Activated CD8-positive, alpha-beta T cell treated with anti-CD3 and anti-CD28 coated beads for 36 hours (primary cell): ENCODE data around the gene TAB3. TPM values are rescaled to one million over a fixed set of nuclear protein-coding genes. Genes with fewer than 3 reads are reported as not detected.
"Not testable (repeated sequence)": the region's sequence is repeated elsewhere in the genome, so short reads cannot be mapped to it uniquely, and the experiment has no call there.

Source experiments
- ATAC-seq: fragments of 200-7000 bp; cut with Tn5 transposase; one replicate; pipeline ENCODE4 v1.10.0; 2021; ENCODE audit warnings: mild to moderate bottlenecking, moderate library complexity
- CTCF ChIA-PET: fragments of 350-600 bp; sonication (Branson Sonifier 250); formaldehyde crosslinking; loops from one replicate; lab custom pipeline; 2021; ENCODE audit warnings: antibody characterized with exemption; lab: Charles Lee
- POLR2A ChIA-PET: fragments of 350-600 bp; sonication (Branson Sonifier 250); formaldehyde crosslinking; loops from one replicate; lab custom pipeline; 2021; ENCODE audit warnings: antibody characterized with exemption; lab: Charles Lee
- DNase-seq: peaks from one replicate; pipeline ENCODE4 v3.0.0-alpha.2; 2020
- H3K27ac Mint-ChIP-seq: one replicate; pipeline ENCODE4 v1.8.0; 2021; ENCODE audit warnings: mild to moderate bottlenecking, mixed read lengths
- H3K27me3 Mint-ChIP-seq: one replicate; pipeline ENCODE4 v1.8.0; 2021; ENCODE audit warnings: mixed read lengths
- H3K36me3 Mint-ChIP-seq: one replicate; pipeline ENCODE4 v1.8.0; 2021; ENCODE audit warnings: low read depth, mixed read lengths
- H3K4me1 Mint-ChIP-seq: one replicate; pipeline ENCODE4 v1.8.0; 2021; ENCODE audit warnings: low read depth, mixed read lengths
- H3K4me3 Mint-ChIP-seq: one replicate; pipeline ENCODE4 v1.8.0; 2021; ENCODE audit warnings: mild to moderate bottlenecking, moderate library complexity, mixed read lengths
- H3K9me3 Mint-ChIP-seq: one replicate; pipeline ENCODE4 v1.8.0; 2021; ENCODE audit warnings: mixed read lengths
- intact Hi-C: fragments of 100-400 bp; cut with micrococcal nuclease; formaldehyde crosslinking; loops from one replicate; pipeline ENCODE4 v1.10.0; 2022
- total RNA-seq, 2 experiments: library from RNA; stranded (reverse); gene quantifications; one replicate each; pipeline ENCODE4 v1.2.3, GENCODE V29; 2021
- TF ChIP-seq, protein P1 (sequence below): fragments of 200-600 bp; IDR thresholded peaks from one replicate; pipeline ENCODE4 v1.8.0; 2022; ENCODE audit warnings: antibody characterized with exemption, mild to moderate bottlenecking

TAB3 gene
- total RNA-seq, 2 experiments from 2014 or later, result 15.5 to 16.5 TPM

DNA sequence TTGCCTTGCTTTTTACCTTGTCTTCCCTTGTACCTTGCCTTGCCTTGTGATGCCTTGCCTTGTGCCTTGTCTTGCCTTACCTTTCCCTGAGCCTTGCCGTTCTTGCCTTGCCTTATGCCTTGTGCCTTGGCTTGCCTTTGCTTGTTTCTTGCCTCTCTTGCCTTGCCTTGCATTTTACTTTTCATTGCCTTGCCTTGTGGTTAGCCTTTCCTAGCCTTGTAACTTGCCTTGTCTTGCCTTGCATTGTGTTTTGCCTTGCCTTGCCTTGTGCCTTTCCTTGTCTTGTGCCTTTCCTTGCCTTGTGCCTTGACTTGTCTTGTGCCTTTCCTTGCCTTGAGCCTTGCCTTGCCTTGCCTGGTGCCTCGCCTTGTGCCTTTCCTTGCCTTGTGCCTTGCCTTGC, 84.6 kb downstream of the TAB3 start:
- Mint-ChIP-seq H3K4me1 (no peaks in the 10 kb centered on the region), H3K36me3 (no peaks in the 10 kb centered on the region), H3K9me3 (no peaks in the 10 kb centered on the region), H3K27ac (no peak overlapping the region), H3K4me3 (no peak overlapping the region), H3K27me3 (no peaks in the 10 kb centered on the region)
- ChIA-PET POLR2A (no interaction called here), CTCF (no interaction called here)
- no peak for ATAC-seq
- intact Hi-C loops, result no loop called here
- no peak for DNase-seq
- TF ChIP-seq, protein P1, sequence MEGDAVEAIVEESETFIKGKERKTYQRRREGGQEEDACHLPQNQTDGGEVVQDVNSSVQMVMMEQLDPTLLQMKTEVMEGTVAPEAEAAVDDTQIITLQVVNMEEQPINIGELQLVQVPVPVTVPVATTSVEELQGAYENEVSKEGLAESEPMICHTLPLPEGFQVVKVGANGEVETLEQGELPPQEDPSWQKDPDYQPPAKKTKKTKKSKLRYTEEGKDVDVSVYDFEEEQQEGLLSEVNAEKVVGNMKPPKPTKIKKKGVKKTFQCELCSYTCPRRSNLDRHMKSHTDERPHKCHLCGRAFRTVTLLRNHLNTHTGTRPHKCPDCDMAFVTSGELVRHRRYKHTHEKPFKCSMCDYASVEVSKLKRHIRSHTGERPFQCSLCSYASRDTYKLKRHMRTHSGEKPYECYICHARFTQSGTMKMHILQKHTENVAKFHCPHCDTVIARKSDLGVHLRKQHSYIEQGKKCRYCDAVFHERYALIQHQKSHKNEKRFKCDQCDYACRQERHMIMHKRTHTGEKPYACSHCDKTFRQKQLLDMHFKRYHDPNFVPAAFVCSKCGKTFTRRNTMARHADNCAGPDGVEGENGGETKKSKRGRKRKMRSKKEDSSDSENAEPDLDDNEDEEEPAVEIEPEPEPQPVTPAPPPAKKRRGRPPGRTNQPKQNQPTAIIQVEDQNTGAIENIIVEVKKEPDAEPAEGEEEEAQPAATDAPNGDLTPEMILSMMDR, result no peak

DNA sequence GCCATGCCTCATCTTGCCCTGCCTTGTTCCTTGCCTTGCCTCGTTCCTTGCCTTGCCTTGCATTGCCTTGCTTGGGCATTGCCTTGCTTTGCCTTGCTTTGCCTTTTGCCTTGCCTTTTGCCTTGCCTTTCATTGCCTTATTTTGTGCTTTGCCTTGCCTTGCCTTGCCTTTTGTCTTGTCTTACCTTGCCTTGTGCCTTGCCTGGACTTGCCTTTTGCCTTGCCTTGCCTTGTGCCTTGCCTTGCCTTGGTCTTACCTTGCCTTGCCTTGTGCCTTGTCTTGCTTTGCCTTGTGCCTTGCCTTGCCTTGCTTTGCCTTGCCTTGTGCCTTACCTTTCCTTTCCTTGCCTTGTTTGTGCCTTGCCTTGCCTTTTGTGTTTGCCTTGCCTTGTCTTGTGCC, 88.2 kb downstream of the TAB3 start:
- POLR2A ChIA-PET, result no interaction called here
- Mint-ChIP-seq H3K36me3 (no peaks in the 10 kb centered on the region), H3K9me3 (no peaks in the 10 kb centered on the region), H3K4me1 (no peaks in the 10 kb centered on the region), H3K27ac (no peak overlapping the region), H3K4me3 (no peak overlapping the region), H3K27me3 (no peaks in the 10 kb centered on the region)
- CTCF ChIA-PET, result no interaction called here
- no peak for ATAC-seq
- no peak for DNase-seq
- TF ChIP-seq, protein P1, result no peak
- intact Hi-C loops, result no loop called here

DNA sequence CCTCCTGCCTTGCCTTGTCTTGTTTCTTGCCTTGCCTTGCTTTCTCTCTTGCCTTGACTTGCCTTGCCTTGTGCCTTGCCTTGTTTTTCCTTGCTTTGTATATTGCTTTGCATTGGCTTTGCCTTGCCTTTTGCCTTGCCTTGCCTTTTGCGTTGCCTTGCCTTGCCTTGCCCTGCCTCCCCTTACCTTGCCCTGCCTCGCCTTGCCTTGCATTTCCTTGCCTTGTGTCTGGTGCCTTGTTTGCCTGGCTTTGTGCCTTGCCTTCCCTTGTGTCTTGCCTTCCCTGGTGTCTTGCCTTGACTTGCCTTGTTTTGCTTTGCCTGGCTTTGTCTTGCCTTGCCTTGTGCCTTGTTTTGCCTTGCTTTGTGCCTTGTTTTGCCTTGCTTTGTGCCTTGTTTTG, 89.7 kb downstream of the TAB3 start:
- H3K27me3 Mint-ChIP-seq, result no peaks in the 10 kb centered on the region
- no peaks in the 10 kb centered on the region for H3K36me3 Mint-ChIP-seq
- no peak for DNase-seq
- ChIA-PET POLR2A (no interaction called here), CTCF (no interaction called here)
- TF ChIP-seq, protein P1, result no peak
- no peak for ATAC-seq
- no peaks in the 10 kb centered on the region for H3K4me1 Mint-ChIP-seq
- no peak overlapping the region for H3K27ac Mint-ChIP-seq
- intact Hi-C loops, result no loop called here
- H3K9me3 Mint-ChIP-seq, result no peaks in the 10 kb centered on the region
- H3K4me3 Mint-ChIP-seq, result no peak overlapping the region

DNA sequence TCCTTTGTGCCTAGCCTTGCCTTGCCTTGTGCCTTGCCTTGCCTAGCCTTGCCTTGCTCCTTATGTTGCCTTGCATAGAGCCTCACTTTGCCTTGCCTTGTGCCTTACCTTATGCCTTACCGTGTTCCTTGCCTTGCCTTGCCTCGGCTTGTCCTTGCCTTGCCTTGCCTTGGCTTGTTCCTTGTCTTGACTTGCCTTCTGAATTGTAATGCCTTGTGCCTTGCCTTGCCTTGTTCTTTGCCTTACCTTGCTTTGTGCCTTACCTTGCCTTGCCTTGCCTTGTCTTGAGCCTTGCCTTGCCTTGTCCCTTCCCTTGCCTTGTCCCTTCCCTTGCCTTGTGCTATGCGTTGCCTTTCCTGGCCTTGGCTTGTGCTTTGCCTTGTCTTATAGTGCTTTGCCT, 90.2 kb downstream of the TAB3 start:
- Mint-ChIP-seq H3K9me3 (no peaks in the 10 kb centered on the region), H3K27me3 (no peaks in the 10 kb centered on the region), H3K27ac (no peak overlapping the region), H3K4me1 (no peaks in the 10 kb centered on the region), H3K36me3 (no peaks in the 10 kb centered on the region), H3K4me3 (no peak overlapping the region)
- POLR2A ChIA-PET, result no interaction called here
- intact Hi-C loops, result no loop called here
- ATAC-seq, result no peak
- TF ChIP-seq, protein P1, result no peak
- CTCF ChIA-PET, result no interaction called here
- DNase-seq, result no peak

DNA sequence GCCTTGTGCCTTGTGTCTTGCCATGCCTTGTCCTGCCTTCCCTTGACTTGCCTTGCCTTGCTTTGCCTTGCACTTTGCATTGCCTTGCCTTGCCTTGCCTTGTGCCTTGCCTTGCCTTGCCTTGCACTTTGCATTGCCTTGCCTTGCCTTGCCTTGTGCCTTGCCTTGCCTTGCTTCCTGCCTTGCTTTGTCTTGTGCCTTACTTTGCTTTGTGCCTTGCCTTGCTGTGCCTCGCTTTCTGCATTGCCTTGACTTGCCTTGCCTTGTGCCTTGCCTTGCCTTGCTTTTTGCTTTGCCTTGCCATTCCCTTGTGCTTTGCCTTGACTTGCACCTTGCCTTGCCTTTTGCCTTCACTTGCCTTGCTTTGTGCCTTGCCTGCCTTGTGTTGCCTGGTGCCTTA, 91.8 kb downstream of the TAB3 start:
- ATAC-seq, H3K9me3 Mint-ChIP-seq, H3K36me3 Mint-ChIP-seq, H3K4me1 Mint-ChIP-seq, intact Hi-C loops, H3K27me3 Mint-ChIP-seq, H3K4me3 Mint-ChIP-seq, DNase-seq, CTCF ChIA-PET, H3K27ac Mint-ChIP-seq, POLR2A ChIA-PET: not testable (repeated sequence)
